ENCODE data around the gene UBE2U. TPM values are rescaled to one million over a fixed set of nuclear protein-coding genes. Genes with fewer than 3 reads are reported as not detected.
A peak's percentile ranks its signal among the peaks of the same experiment; 100 is the strongest.

Gene UBE2U
- total RNA-seq, 1 experiment from 2014 or later = not detected

- DNase-seq = no peak
- Mint-ChIP-seq H3K36me3 (ENCODE audit: insufficient read depth, unreplicated experiment) (no peaks in the 10 kb centered on the region), H3K9me3 (ENCODE audit: low read depth, unreplicated experiment) (no peaks in the 10 kb centered on the region), H3K27me3 (ENCODE audit: unreplicated experiment) (peaks cover 32% of the 10 kb centered on the region), H3K4me1 (ENCODE audit: low read depth, unreplicated experiment) (no peaks in the 10 kb centered on the region), H3K4me3 (ENCODE audit: low read depth, unreplicated experiment) (no peak overlapping the region), H3K27ac (ENCODE audit: unreplicated experiment) (no peak overlapping the region)
- intact Hi-C loops (cut with micrococcal nuclease; ENCODE audit: unreplicated experiment) = no loop called here
- CTCF ChIA-PET = interaction anchor here (0.8 kb wide), 1 partner anchor 357 kb away, joined by 3 read pairs; no protein-coding TSS in a partner anchor
- no TSS peak for BruUV-seq (replicated peaks)
- no peak for TF ChIP-seq CTCF (IDR thresholded peaks at IDR 0.05; ENCODE audit: unreplicated experiment)
These were observed 60.4 kb downstream of the UBE2U start for GRCh38 chr1:64263856-64264255.

- DNase-seq = no peak
- Mint-ChIP-seq H3K4me3 (ENCODE audit: low read depth, unreplicated experiment) (no peak overlapping the region), H3K27ac (ENCODE audit: unreplicated experiment) (no peak overlapping the region)
These were observed 61.7 kb downstream of the UBE2U start for GRCh38 chr1:64265141-64265540.

GRCh38 chr1:64266991-64267390, 63.6 kb downstream of the UBE2U start:
- Mint-ChIP-seq H3K4me1 (ENCODE audit: low read depth, unreplicated experiment) (no peaks in the 10 kb centered on the region), H3K9me3 (ENCODE audit: low read depth, unreplicated experiment) (no peaks in the 10 kb centered on the region), H3K4me3 (ENCODE audit: low read depth, unreplicated experiment) (no peak overlapping the region), H3K36me3 (ENCODE audit: insufficient read depth, unreplicated experiment) (no peaks in the 10 kb centered on the region), H3K27me3 (ENCODE audit: unreplicated experiment) (peaks cover 20% of the 10 kb centered on the region), H3K27ac (ENCODE audit: unreplicated experiment) (no peak overlapping the region)
- no TSS peak for BruUV-seq (replicated peaks)
- CTCF ChIA-PET = no interaction called here
- no peak for TF ChIP-seq CTCF (IDR thresholded peaks at IDR 0.05; ENCODE audit: unreplicated experiment)
- DNase-seq = no peak
- intact Hi-C loops (cut with micrococcal nuclease; ENCODE audit: unreplicated experiment) = loop anchor here (5.0 kb wide), 2 partner anchors 135 to 220 kb away; no protein-coding TSS in a partner anchor

More at GRCh38 chr1:64265141-64265540, 61.7 kb downstream of the UBE2U start:
- no TSS peak for BruUV-seq (replicated peaks)
- H3K4me1 Mint-ChIP-seq (ENCODE audit: low read depth, unreplicated experiment) = no peaks in the 10 kb centered on the region
- peaks cover 32% of the 10 kb centered on the region for H3K27me3 Mint-ChIP-seq (ENCODE audit: unreplicated experiment)
- intact Hi-C loops (cut with micrococcal nuclease; ENCODE audit: unreplicated experiment) = loop anchor here (5.0 kb wide), 2 partner anchors 137 to 222 kb away; no protein-coding TSS in a partner anchor
- TF ChIP-seq CTCF (IDR thresholded peaks at IDR 0.05; ENCODE audit: unreplicated experiment) = no peak
- CTCF ChIA-PET = no interaction called here
- no peaks in the 10 kb centered on the region for H3K36me3 Mint-ChIP-seq (ENCODE audit: insufficient read depth, unreplicated experiment)
- H3K9me3 Mint-ChIP-seq (ENCODE audit: low read depth, unreplicated experiment) = no peaks in the 10 kb centered on the region

GRCh38 chr1:64268653-64269557, 65.5 kb downstream of the UBE2U start:
- no peak overlapping the region for H3K27ac Mint-ChIP-seq (ENCODE audit: unreplicated experiment)
- peaks cover 1% of the 10 kb centered on the region for H3K27me3 Mint-ChIP-seq (ENCODE audit: unreplicated experiment)
- peaks cover 2% of the 10 kb centered on the region for H3K9me3 Mint-ChIP-seq (ENCODE audit: low read depth, unreplicated experiment)
- H3K4me3 Mint-ChIP-seq (ENCODE audit: low read depth, unreplicated experiment) = no peak overlapping the region
- peak; percentile 85 for TF ChIP-seq CTCF (IDR thresholded peaks at IDR 0.05; ENCODE audit: unreplicated experiment)
- intact Hi-C loops (cut with micrococcal nuclease; ENCODE audit: unreplicated experiment) = loop anchor here (1.0 to 5.0 kb wide), 4 partner anchors 133 to 555 kb away; no protein-coding TSS in a partner anchor
- DNase-seq = peak; percentile 78
- no peaks in the 10 kb centered on the region for H3K4me1 Mint-ChIP-seq (ENCODE audit: low read depth, unreplicated experiment)
- no TSS peak for BruUV-seq (replicated peaks)
- CTCF ChIA-PET = interaction anchor here (0.6 to 1.3 kb wide), 5 partner anchors 89 to 556 kb away, joined by 3 to 4 read pairs (median 3); no protein-coding TSS in a partner anchor
- H3K36me3 Mint-ChIP-seq (ENCODE audit: insufficient read depth, unreplicated experiment) = no peaks in the 10 kb centered on the region

Data from Calu3 (cell line).